ENCODE results near the gene IMMP2L. TPM values are rescaled to one million over a fixed set of nuclear protein-coding genes. Genes with fewer than 3 reads are reported as not detected.
A peak's percentile ranks its signal among the peaks of the same experiment; 100 is the strongest.

The IMMP2L gene
- total RNA-seq, 2 experiments from 2014 or later, result 17.4 to 30.2 TPM

DNA sequence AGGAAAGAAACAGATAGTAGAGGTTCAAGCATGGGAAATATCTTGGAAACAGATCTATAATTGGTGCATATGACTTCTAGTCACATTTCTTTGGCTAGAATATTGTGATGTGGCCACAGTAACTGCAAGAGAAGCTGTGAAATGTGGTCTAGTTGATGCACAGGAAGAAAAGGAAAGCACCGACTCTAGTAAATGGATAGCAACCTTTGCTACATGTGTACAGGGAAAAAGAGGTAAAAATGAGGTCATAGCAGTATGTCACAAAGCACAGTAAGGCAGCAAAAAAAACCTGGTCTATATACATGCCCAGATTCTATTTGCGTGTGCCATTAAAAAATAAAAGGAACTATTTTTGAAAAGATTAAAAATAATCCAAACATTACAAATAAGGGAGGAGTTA lies 573.9 kb downstream of the IMMP2L start:
- Mint-ChIP-seq H3K27me3 (no peaks in the 10 kb centered on the region), H3K4me3 (no peak overlapping the region), H3K36me3 (ENCODE audit: low read depth) (no peaks in the 10 kb centered on the region), H3K4me1 (ENCODE audit: low read depth) (peaks cover 20% of the 10 kb centered on the region), H3K27ac (no peak overlapping the region), H3K9me3 (no peaks in the 10 kb centered on the region)
- ChIA-PET CTCF (no interaction called here), POLR2A (no interaction called here)
- TF ChIP-seq, protein P1, sequence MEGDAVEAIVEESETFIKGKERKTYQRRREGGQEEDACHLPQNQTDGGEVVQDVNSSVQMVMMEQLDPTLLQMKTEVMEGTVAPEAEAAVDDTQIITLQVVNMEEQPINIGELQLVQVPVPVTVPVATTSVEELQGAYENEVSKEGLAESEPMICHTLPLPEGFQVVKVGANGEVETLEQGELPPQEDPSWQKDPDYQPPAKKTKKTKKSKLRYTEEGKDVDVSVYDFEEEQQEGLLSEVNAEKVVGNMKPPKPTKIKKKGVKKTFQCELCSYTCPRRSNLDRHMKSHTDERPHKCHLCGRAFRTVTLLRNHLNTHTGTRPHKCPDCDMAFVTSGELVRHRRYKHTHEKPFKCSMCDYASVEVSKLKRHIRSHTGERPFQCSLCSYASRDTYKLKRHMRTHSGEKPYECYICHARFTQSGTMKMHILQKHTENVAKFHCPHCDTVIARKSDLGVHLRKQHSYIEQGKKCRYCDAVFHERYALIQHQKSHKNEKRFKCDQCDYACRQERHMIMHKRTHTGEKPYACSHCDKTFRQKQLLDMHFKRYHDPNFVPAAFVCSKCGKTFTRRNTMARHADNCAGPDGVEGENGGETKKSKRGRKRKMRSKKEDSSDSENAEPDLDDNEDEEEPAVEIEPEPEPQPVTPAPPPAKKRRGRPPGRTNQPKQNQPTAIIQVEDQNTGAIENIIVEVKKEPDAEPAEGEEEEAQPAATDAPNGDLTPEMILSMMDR (IDR thresholded peaks at IDR 0.05), result no peak
- intact Hi-C loops (cut with micrococcal nuclease), result no loop called here
- peak; percentile 56 for ATAC-seq
- no peak for DNase-seq

DNA sequence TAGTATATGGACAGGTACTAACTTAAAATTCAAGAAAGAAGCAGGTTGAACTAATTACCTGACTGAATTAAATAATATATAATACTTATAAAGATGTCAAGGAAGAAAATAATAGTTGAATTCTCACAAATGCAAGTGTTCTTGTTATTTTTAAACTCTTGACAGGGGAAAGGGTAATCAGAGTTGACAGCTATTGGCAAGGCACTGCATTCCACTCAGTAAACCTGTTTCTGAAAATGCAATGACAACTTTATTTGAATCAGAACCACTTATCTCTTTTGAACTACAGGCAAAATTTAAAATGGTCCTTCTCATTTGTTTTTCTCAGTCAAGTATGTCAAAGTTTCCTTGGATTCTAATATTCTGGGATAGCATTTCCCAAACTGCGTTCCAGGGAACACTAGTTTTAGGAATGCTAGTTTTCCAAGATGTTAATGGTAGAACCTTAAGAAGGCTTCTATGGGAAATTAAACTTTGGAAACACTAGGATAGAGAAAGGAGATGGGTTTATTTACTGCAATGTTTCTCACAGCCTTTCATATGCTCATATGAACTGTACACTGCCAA lies 575.1 kb downstream of the IMMP2L start:
- POLR2A ChIA-PET, result no interaction called here
- no peaks in the 10 kb centered on the region for H3K9me3 Mint-ChIP-seq
- H3K4me3 Mint-ChIP-seq, result no peak overlapping the region
- no peaks in the 10 kb centered on the region for H3K36me3 Mint-ChIP-seq (ENCODE audit: low read depth)
- H3K4me1 Mint-ChIP-seq (ENCODE audit: low read depth), result peaks cover 17% of the 10 kb centered on the region
- ATAC-seq (no peak), DNase-seq (no peak)
- TF ChIP-seq, protein P1 (IDR thresholded peaks at IDR 0.05), result no peak
- H3K27me3 Mint-ChIP-seq, result no peaks in the 10 kb centered on the region
- CTCF ChIA-PET, result no interaction called here
- H3K27ac Mint-ChIP-seq, result no peak overlapping the region
- intact Hi-C loops (cut with micrococcal nuclease), result no loop called here

DNA sequence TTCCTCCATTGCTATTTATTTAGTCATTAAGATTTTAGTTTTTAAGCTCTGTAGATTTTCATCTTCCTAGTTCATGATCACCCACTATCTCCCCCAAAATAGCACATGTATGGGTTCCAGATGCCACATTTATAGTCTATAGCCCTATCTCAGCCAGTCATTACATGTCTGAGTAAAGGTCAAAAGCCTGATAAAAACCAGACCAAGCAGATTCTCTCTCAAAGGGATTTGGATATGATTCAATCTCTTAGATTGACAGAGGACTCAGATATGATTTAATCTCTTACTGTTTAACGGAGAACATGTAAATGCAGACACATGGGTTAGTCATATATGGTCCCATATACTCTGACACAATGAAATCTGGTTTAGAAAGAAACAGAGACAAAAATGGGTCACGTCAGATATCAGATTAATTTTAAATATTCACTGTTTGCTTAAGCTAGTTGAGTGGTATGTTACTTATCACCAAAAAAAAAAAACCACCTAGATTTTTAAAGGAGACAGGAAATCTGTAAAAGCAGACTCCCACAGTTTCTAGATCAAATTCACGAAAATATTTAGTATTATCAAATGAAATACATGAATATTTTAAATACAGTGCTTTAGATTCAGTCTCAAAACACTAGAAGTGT lies 578.4 kb downstream of the IMMP2L start:
- DNase-seq, result no peak
- intact Hi-C loops (cut with micrococcal nuclease), result no loop called here
- POLR2A ChIA-PET, result interaction anchor here (1.2 kb wide), 1 partner anchor 20 kb away, joined by 4 read pairs; no protein-coding TSS in a partner anchor
- CTCF ChIA-PET, result interaction anchor here (1.0 kb wide), 1 partner anchor 13 kb away, joined by 3 read pairs; no protein-coding TSS in a partner anchor
- ATAC-seq, result peak; percentile 67
- Mint-ChIP-seq H3K27ac (no peak overlapping the region), H3K36me3 (ENCODE audit: low read depth) (peaks cover 2% of the 10 kb centered on the region), H3K4me1 (ENCODE audit: low read depth) (peaks cover 23% of the 10 kb centered on the region), H3K9me3 (no peaks in the 10 kb centered on the region), H3K27me3 (no peaks in the 10 kb centered on the region), H3K4me3 (no peak overlapping the region)
- TF ChIP-seq, protein P1 (IDR thresholded peaks at IDR 0.05), result no peak

DNA sequence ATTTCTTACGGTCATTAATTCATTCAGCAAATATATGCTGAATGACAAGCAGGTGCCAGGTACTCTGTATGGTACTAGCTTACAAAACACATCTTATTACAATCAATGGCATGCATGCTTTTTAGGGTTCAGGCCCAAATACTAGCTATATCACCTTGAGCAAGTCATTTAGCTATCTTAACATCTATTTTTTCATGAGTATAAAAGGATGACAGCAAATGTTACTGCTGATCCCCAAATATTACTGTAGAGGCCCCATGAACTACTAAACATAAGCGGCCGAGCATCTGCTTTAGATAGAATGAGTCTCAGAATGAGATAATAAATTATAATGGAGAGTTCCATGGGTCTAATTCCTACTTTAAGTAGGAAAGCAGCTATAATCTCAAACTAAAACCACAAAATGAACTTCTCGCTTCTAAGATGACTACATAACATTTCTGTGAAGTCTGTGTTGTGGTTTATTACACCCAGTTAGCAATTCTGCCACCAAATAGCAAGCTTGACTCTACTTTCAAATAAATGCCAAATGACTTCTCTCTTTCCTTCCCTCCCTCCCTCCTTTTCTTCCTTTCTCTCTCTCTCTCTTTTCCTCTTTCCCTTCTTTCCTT lies 585.1 kb downstream of the IMMP2L start:
- H3K36me3 Mint-ChIP-seq (ENCODE audit: low read depth), result peaks cover 4% of the 10 kb centered on the region
- ATAC-seq (peak; percentile 77), DNase-seq (no peak)
- peaks cover 2% of the 10 kb centered on the region for H3K9me3 Mint-ChIP-seq
- intact Hi-C loops (cut with micrococcal nuclease), result loop anchor here (2.0 kb wide), 1 partner anchor 34 kb away; no protein-coding TSS in a partner anchor
- no peaks in the 10 kb centered on the region for H3K27me3 Mint-ChIP-seq
- H3K4me1 Mint-ChIP-seq (ENCODE audit: low read depth), result peaks cover 47% of the 10 kb centered on the region
- CTCF ChIA-PET, result interaction anchor here (0.7 to 1.4 kb wide), 6 partner anchors 9 to 122 kb away, joined by 3 to 4 read pairs (median 3); no protein-coding TSS in a partner anchor
- POLR2A ChIA-PET, result no interaction called here
- peak overlapping the region; percentile 48 for H3K4me3 Mint-ChIP-seq
- TF ChIP-seq, protein P1 (IDR thresholded peaks at IDR 0.05), result no peak
- peak overlapping the region; percentile 83 for H3K27ac Mint-ChIP-seq

DNA sequence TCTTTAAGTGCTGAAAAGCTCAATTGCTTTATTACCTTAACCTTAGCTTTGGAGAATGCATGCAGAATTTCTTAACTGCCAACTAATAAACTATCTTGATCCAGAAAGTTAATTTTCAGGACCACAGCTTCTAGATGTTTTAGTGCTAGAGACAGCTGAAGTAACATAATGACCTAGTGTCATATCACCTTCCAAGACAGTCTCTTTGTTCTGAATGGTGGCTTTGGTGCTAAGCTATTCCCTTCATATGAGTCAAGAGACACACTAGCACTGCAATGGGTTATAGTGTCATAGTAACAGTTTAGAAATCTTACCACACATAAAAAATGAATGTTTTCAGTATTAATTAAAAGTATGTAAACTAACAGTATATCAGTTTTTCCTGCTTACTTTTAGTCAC lies 586.8 kb downstream of the IMMP2L start:
- ATAC-seq, result no peak
- CTCF ChIA-PET, result interaction anchor here (1.1 kb wide), 1 partner anchor 123 kb away, joined by 4 read pairs; no protein-coding TSS in a partner anchor

More for the DNA sequence above, 586.8 kb downstream of the IMMP2L start:
- POLR2A ChIA-PET, result no interaction called here
- H3K27ac Mint-ChIP-seq, result no peak overlapping the region
- peaks cover 4% of the 10 kb centered on the region for H3K36me3 Mint-ChIP-seq (ENCODE audit: low read depth)
- TF ChIP-seq, protein P1 (IDR thresholded peaks at IDR 0.05), result no peak
- peaks cover 43% of the 10 kb centered on the region for H3K4me1 Mint-ChIP-seq (ENCODE audit: low read depth)
- DNase-seq, result no peak
- no peak overlapping the region for H3K4me3 Mint-ChIP-seq
- peaks cover 2% of the 10 kb centered on the region for H3K9me3 Mint-ChIP-seq
- intact Hi-C loops (cut with micrococcal nuclease), result no loop called here
- no peaks in the 10 kb centered on the region for H3K27me3 Mint-ChIP-seq

All from activated CD8-positive, alpha-beta T cell treated with anti-CD3 and anti-CD28 coated beads for 36 hours (primary cell).